ENCODE measurements around the gene SAMD4A.

The SAMD4A gene

GRCh38 chr14:54837508-54838149 lies 270.7 kb downstream of the SAMD4A start:
- Histone ChIP-seq H4K20me1 (ENCODE audit: insufficient read depth) (no peaks in the 10 kb centered on the region), H3K27me3 (ENCODE audit: insufficient read depth, low read depth) (no peaks in the 10 kb centered on the region), H3K4me2 (no peak overlapping the region), H2AFZ (ENCODE audit: low read depth) (no peak overlapping the region), H3K27ac (no peak overlapping the region), H3K79me2 (ENCODE audit: insufficient read depth, low read depth) (no peaks in the 10 kb centered on the region), H3K36me3 (ENCODE audit: insufficient read depth) (no peaks in the 10 kb centered on the region), H3K9ac (no peak overlapping the region), H3K4me1 (ENCODE audit: low read depth, poor library complexity, severe bottlenecking) (no peaks in the 10 kb centered on the region), H3K4me3 (IDR thresholded peaks at IDR 0.05; ENCODE audit: insufficient read depth, low read depth, low read length) (no peak overlapping the region)
- TF ChIP-seq CTCF (conservative IDR thresholded peaks at IDR 0.05; ENCODE audit: low read depth, low read length) = no peak

GRCh38 chr14:54838931-54839512 lies 272.1 kb downstream of the SAMD4A start:
- no peaks in the 10 kb centered on the region for H3K27me3 ChIP-seq (ENCODE audit: insufficient read depth, low read depth)
- no peak overlapping the region for H3K4me2 ChIP-seq
- no peak overlapping the region for H3K27ac ChIP-seq
- H3K4me3 ChIP-seq (IDR thresholded peaks at IDR 0.05; ENCODE audit: insufficient read depth, low read depth, low read length) = no peak overlapping the region
- H3K79me2 ChIP-seq (ENCODE audit: insufficient read depth, low read depth) = no peaks in the 10 kb centered on the region
- H2AFZ ChIP-seq (ENCODE audit: low read depth) = no peak overlapping the region
- H4K20me1 ChIP-seq (ENCODE audit: insufficient read depth) = no peaks in the 10 kb centered on the region
- H3K36me3 ChIP-seq (ENCODE audit: insufficient read depth) = no peaks in the 10 kb centered on the region
- H3K9ac ChIP-seq = no peak overlapping the region
- H3K4me1 ChIP-seq (ENCODE audit: low read depth, poor library complexity, severe bottlenecking) = no peaks in the 10 kb centered on the region
- no peak for TF ChIP-seq CTCF (conservative IDR thresholded peaks at IDR 0.05; ENCODE audit: low read depth, low read length)

- Histone ChIP-seq H3K9ac (no peak overlapping the region), H3K36me3 (ENCODE audit: insufficient read depth) (no peaks in the 10 kb centered on the region), H3K4me3 (IDR thresholded peaks at IDR 0.05; ENCODE audit: insufficient read depth, low read depth, low read length) (no peak overlapping the region), H3K79me2 (ENCODE audit: insufficient read depth, low read depth) (no peaks in the 10 kb centered on the region), H3K27me3 (ENCODE audit: insufficient read depth, low read depth) (no peaks in the 10 kb centered on the region), H3K4me2 (no peak overlapping the region), H4K20me1 (ENCODE audit: insufficient read depth) (no peaks in the 10 kb centered on the region), H2AFZ (ENCODE audit: low read depth) (no peak overlapping the region), H3K27ac (no peak overlapping the region), H3K4me1 (ENCODE audit: low read depth, poor library complexity, severe bottlenecking) (no peaks in the 10 kb centered on the region)
- no peak for TF ChIP-seq CTCF (conservative IDR thresholded peaks at IDR 0.05; ENCODE audit: low read depth, low read length)
These were observed 272.8 kb downstream of the SAMD4A start for GRCh38 chr14:54839701-54840119.

- H3K9ac ChIP-seq = no peak overlapping the region
- H3K27ac ChIP-seq = no peak overlapping the region
- H3K36me3 ChIP-seq (ENCODE audit: insufficient read depth) = no peaks in the 10 kb centered on the region
- no peaks in the 10 kb centered on the region for H3K4me1 ChIP-seq (ENCODE audit: low read depth, poor library complexity, severe bottlenecking)
- no peaks in the 10 kb centered on the region for H4K20me1 ChIP-seq (ENCODE audit: insufficient read depth)
- no peaks in the 10 kb centered on the region for H3K27me3 ChIP-seq (ENCODE audit: insufficient read depth, low read depth)
- no peak overlapping the region for H3K4me3 ChIP-seq (IDR thresholded peaks at IDR 0.05; ENCODE audit: insufficient read depth, low read depth, low read length)
- no peak for TF ChIP-seq CTCF (conservative IDR thresholded peaks at IDR 0.05; ENCODE audit: low read depth, low read length)
- no peaks in the 10 kb centered on the region for H3K79me2 ChIP-seq (ENCODE audit: insufficient read depth, low read depth)
- no peak overlapping the region for H3K4me2 ChIP-seq
- H2AFZ ChIP-seq (ENCODE audit: low read depth) = no peak overlapping the region
These were observed 273.4 kb downstream of the SAMD4A start for GRCh38 chr14:54840336-54840735.

Data from KMS-11 (cell line).